Upper lobe of left lung (tissue), 6 donors: Measurements from ENCODE around the gene DNAJC19. TPM values are rescaled to one million over a fixed set of nuclear protein-coding genes. Genes with fewer than 3 reads are reported as not detected.

ENCODE experiments used
- ATAC-seq, 2 donors: fragments of 200-7000 bp; cut with Tn5 transposase; one replicate each; pipeline ENCODE4 v1.9.1; 2022; ENCODE audit warnings: mild to moderate bottlenecking in 2 of 2, moderate library complexity in 2 of 2; ENCODE audit not compliant: low FRiP score in 2 of 2
- DNase-seq, 2 donors: peaks; one replicate each; pipeline ENCODE4 v3.0.0-alpha.2; 2019 to 2020
- H3K27ac ChIP-seq, 4 donors: fragments of 200-600 bp; sonication (generic); one replicate each; pipeline ENCODE4 v1.5.1; 2016 to 2019
- H3K27me3 ChIP-seq, 4 donors: fragments of 200-600 bp; sonication (generic); one replicate each; pipeline ENCODE4 v1.5.1; 2017 to 2019
- H3K36me3 ChIP-seq, 4 donors: fragments of 200-600 bp; sonication (generic); one replicate each; pipeline ENCODE4 v1.5.1; 2016 to 2019
- H3K4me1 ChIP-seq, 4 donors: fragments of 200-600 bp; sonication (generic); one replicate each; pipeline ENCODE4 v1.5.1; 2018 to 2019
- H3K4me3 ChIP-seq, 4 donors: fragments of 200-600 bp; sonication (generic); one replicate each; pipeline ENCODE4 v1.5.1; 2017 to 2019; ENCODE audit warnings: mild to moderate bottlenecking in 2 of 4, moderate library complexity in 1 of 4
- H3K9me3 ChIP-seq, 4 donors: fragments of 200-600 bp; sonication (generic); one replicate each; pipeline ENCODE4 v1.5.1; 2018 to 2019
- EP300 ChIP-seq, 4 donors: sonication (generic); formaldehyde crosslinking; IDR thresholded peaks; one replicate each; pipeline ENCODE4 v1.5.1; 2017; ENCODE audit warnings: antibody characterized with exemption in 4 of 4, control low read depth in 2 of 4
- POLR2A ChIP-seq, 4 donors: fragments of 450-650 bp; IDR thresholded peaks; one replicate each; pipeline ENCODE4 v1.5.1; 2016 to 2017; ENCODE audit warnings: antibody characterized with exemption in 4 of 4, mild to moderate bottlenecking in 2 of 4
- POLR2AphosphoS5 ChIP-seq, 2 donors: sonication (generic); formaldehyde crosslinking; IDR thresholded peaks; one replicate each; pipeline ENCODE4 v1.5.1; 2017; ENCODE audit warnings: antibody characterized with exemption in 2 of 2
- WGBS, 2 donors: methylation state at CpG; one replicate each; pipeline ENCODE4 v1.1.5; 2017 to 2018; 5-methylcytosine and 5-hydroxymethylcytosine counted together
- total RNA-seq, 6 donors: library from RNA; depleted of rRNA in 4 of 6; stranded (reverse); fragments of >200 nt in 4 of 6; gene quantifications; one replicate each; pipeline versions ENCODE4 v1.1.0 to v1.2.1, GENCODE V29; 2016 to 2021
- TF ChIP-seq, protein P1 (sequence below), 6 experiments: fragments of 450-650 bp in 4 of 6; fragments of 200-600 bp in 2 of 6; sonication (generic) in 2 of 6; IDR thresholded peaks; one replicate each; pipeline ENCODE4 v1.5.1; 2016 to 2019; ENCODE audit warnings: antibody characterized with exemption in 6 of 6
- donor health status: DM: no; HTN: no; CAD: no; lungs with moderate emphysema.
- donor health status: DM: no; HTN: yes; CAD: no; lungs with severe emphysema.

The DNAJC19 gene
- total RNA-seq, 6 donors from 2014 or later = 8.0 to 43.5 (median 36.0) TPM

DNA sequence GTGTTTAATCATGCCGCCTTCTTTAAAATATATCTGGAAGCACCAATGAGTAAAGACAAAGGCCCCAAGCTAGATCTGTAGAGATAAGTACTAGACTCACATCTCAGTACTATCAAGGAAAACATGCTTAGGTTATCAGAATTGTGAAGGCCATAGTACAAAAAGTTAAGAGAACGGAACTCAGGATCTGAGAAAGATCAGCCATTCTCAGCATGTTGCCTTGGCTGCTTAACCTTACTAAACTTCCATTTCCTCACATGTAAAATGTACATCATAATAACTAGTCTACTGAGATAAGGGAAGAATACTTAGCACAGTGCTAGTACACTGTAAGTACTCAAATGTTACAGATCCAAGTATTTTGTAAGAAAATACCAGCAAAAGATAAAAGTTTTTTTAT, 7.6 kb downstream of the DNAJC19 start:
- no peak for ATAC-seq
- Histone ChIP-seq H3K4me3 (no peak overlapping the region), H3K27ac (no peak overlapping the region), H3K27me3 (no peaks in the 10 kb centered on the region), H3K36me3 (peaks cover 0 to 77% (median 8%) of the 10 kb centered on the region in 4 donors), H3K9me3 (no peaks in the 10 kb centered on the region), H3K4me1 (no peaks in the 10 kb centered on the region)
- TF ChIP-seq POLR2A (IDR thresholded peaks at IDR 0.05) (no peak), POLR2AphosphoS5 (IDR thresholded peaks at IDR 0.05) (no peak), EP300 (IDR thresholded peaks at IDR 0.05) (no peak)
- 91 to 98% methylated on average over 2 of the region's 2 CpGs for WGBS, 2 donors
- DNase-seq = no peak

DNA sequence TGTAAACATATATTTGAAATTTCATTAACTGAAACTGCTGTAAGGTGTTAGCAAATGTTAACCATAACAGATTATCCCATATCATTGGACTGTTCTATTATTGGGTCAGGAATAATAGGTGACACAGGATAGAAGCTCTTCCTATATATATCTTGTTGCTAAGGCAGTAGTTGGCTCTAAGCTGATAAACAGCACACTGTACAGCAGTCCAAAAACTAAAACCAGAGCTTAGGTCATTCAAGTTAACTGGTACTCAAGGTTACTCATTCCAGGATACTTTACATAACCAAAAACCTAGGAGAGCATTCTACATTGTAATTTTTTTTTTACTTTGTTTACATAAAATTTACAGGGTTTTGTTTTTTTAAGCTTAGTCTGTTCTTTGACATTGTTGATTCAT, 8.9 kb downstream of the DNAJC19 start:
- no peaks in the 10 kb centered on the region for H3K27me3 ChIP-seq
- H3K27ac ChIP-seq = no peak overlapping the region
- TF ChIP-seq POLR2A (IDR thresholded peaks at IDR 0.05) = no peak
- no peak for TF ChIP-seq POLR2AphosphoS5 (IDR thresholded peaks at IDR 0.05)
- no peak for TF ChIP-seq EP300 (IDR thresholded peaks at IDR 0.05)
- TF ChIP-seq, protein P1, sequence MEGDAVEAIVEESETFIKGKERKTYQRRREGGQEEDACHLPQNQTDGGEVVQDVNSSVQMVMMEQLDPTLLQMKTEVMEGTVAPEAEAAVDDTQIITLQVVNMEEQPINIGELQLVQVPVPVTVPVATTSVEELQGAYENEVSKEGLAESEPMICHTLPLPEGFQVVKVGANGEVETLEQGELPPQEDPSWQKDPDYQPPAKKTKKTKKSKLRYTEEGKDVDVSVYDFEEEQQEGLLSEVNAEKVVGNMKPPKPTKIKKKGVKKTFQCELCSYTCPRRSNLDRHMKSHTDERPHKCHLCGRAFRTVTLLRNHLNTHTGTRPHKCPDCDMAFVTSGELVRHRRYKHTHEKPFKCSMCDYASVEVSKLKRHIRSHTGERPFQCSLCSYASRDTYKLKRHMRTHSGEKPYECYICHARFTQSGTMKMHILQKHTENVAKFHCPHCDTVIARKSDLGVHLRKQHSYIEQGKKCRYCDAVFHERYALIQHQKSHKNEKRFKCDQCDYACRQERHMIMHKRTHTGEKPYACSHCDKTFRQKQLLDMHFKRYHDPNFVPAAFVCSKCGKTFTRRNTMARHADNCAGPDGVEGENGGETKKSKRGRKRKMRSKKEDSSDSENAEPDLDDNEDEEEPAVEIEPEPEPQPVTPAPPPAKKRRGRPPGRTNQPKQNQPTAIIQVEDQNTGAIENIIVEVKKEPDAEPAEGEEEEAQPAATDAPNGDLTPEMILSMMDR (IDR thresholded peaks at IDR 0.05) = no peak
- H3K36me3 ChIP-seq = peaks cover 0 to 76% (median 10%) of the 10 kb centered on the region in 4 donors
- H3K4me3 ChIP-seq = no peak overlapping the region
- ATAC-seq (no peak), DNase-seq (no peak)
- no peaks in the 10 kb centered on the region for H3K9me3 ChIP-seq
- no peaks in the 10 kb centered on the region for H3K4me1 ChIP-seq

GRCh38 chr3:180979961-180980360, 9.6 kb downstream of the DNAJC19 start:
- no peak for DNase-seq
- H3K27me3 ChIP-seq = no peaks in the 10 kb centered on the region
- H3K4me1 ChIP-seq = no peaks in the 10 kb centered on the region
- H3K9me3 ChIP-seq = no peaks in the 10 kb centered on the region
- H3K4me3 ChIP-seq = no peak overlapping the region
- no peak overlapping the region for H3K27ac ChIP-seq
- ATAC-seq = no peak
- TF ChIP-seq POLR2A (IDR thresholded peaks at IDR 0.05) (no peak), POLR2AphosphoS5 (IDR thresholded peaks at IDR 0.05) (no peak), EP300 (IDR thresholded peaks at IDR 0.05) (no peak)
- TF ChIP-seq, protein P1 (IDR thresholded peaks at IDR 0.05) = no peak
- peaks cover 0 to 77% (median 10%) of the 10 kb centered on the region in 4 donors for H3K36me3 ChIP-seq

DNA sequence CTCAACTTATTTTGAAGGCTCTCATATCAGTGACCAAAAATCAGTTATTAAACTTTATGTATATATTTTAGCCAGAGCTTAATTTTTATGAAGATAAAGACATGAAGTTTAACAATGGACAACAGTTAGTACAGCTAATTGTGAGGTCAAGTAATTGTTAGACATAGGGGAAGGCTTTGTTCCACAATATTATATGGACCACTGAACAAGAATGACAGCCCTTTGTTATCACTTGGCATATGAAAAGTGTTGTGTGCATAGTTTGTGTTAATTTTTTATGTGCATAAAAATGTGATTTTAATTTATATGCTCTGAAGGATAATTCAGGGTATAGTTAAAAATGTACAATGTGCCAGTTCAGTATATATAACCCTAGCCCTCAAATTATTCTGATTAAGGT, 12.0 kb downstream of the DNAJC19 start:
- Histone ChIP-seq H3K27me3 (no peaks in the 10 kb centered on the region), H3K36me3 (peaks cover 0 to 73% (median 10%) of the 10 kb centered on the region in 4 donors), H3K4me1 (no peaks in the 10 kb centered on the region), H3K9me3 (no peaks in the 10 kb centered on the region), H3K4me3 (no peak overlapping the region), H3K27ac (no peak overlapping the region)
- ATAC-seq (no peak), DNase-seq (no peak)
- TF ChIP-seq, protein P1 (IDR thresholded peaks at IDR 0.05) = no peak
- TF ChIP-seq POLR2AphosphoS5 (IDR thresholded peaks at IDR 0.05) (no peak), EP300 (IDR thresholded peaks at IDR 0.05) (no peak), POLR2A (IDR thresholded peaks at IDR 0.05) (no peak)

GRCh38 chr3:180974286-180974685, 15.2 kb downstream of the DNAJC19 start:
- Histone ChIP-seq H3K9me3 (no peaks in the 10 kb centered on the region), H3K27me3 (no peaks in the 10 kb centered on the region), H3K27ac (no peak overlapping the region), H3K36me3 (peaks cover 20 to 80% (median 25%) of the 10 kb centered on the region in 4 donors), H3K4me3 (no peak overlapping the region), H3K4me1 (no peaks in the 10 kb centered on the region)
- DNase-seq (no peak), ATAC-seq (no peak)
- 91 to 97% methylated on average over 6 of the region's 6 CpGs for WGBS, 2 donors
- TF ChIP-seq EP300 (IDR thresholded peaks at IDR 0.05) (no peak), POLR2A (IDR thresholded peaks at IDR 0.05) (no peak), POLR2AphosphoS5 (IDR thresholded peaks at IDR 0.05) (no peak)
- TF ChIP-seq, protein P1 (IDR thresholded peaks at IDR 0.05) = no peak
